Measurements from ENCODE around the gene TAF4B.
A peak's percentile ranks its signal among the peaks of the same experiment; 100 is the strongest.
"Not testable (repeated sequence)": the region's sequence is repeated elsewhere in the genome, so short reads cannot be mapped to it uniquely, and the experiment has no call there.

Gene TAF4B

GRCh38 chr18:26226229-26227050 is at the start of gene TAF4B:
Gene TAF4B, plus strand, starts transcription at chr18:26226445. Its CDS starts 489 bp downstream, at chr18:26226934.
- Histone ChIP-seq H3K9me3 (ENCODE audit: low read length) (no peaks in the 10 kb centered on the region), H3K36me3 (ENCODE audit: insufficient read depth, low read length) (no peaks in the 10 kb centered on the region), H3K4me3 (ENCODE audit: low read depth in 1 of 2, low read length in 2 of 2) (peak within 1 kb of the TSS; percentile 82 to 84)

GRCh38 chr18:26181343-26181826 is 44.9 kb upstream of the TAF4B start:
- Histone ChIP-seq H3K4me1 (ENCODE audit: insufficient read depth, low read length) (no peaks in the 10 kb centered on the region), H3K27ac (ENCODE audit: low read depth, low read length) (no peak overlapping the region), H3K27me3 (ENCODE audit: control insufficient read depth in 1 of 2, insufficient read depth in 2 of 2, low read length in 2 of 2) (no peaks in the 10 kb centered on the region), H3K9me3 (ENCODE audit: low read length) (no peaks in the 10 kb centered on the region), H3K36me3 (ENCODE audit: insufficient read depth, low read length) (no peaks in the 10 kb centered on the region), H3K9ac (ENCODE audit: low read length) (no peak overlapping the region), H3K4me3 (ENCODE audit: low read depth in 1 of 2, low read length in 2 of 2) (no peak overlapping the region)

More at GRCh38 chr18:26226229-26227050, at the start of gene TAF4B:
- Histone ChIP-seq H3K9ac (ENCODE audit: low read length) (peak within 1 kb of the TSS; percentile 63), H3K4me1 (ENCODE audit: insufficient read depth, low read length) (peaks cover 8% of the 10 kb centered on the region), H3K27ac (ENCODE audit: low read depth, low read length) (peak within 1 kb of the TSS; percentile 19), H3K27me3 (ENCODE audit: control insufficient read depth in 1 of 2, insufficient read depth in 2 of 2, low read length in 2 of 2) (no peaks in the 10 kb centered on the region)

GRCh38 chr18:26183395-26184112 is 42.7 kb upstream of the TAF4B start:
- no peaks in the 10 kb centered on the region for H3K27me3 ChIP-seq (ENCODE audit: control insufficient read depth in 1 of 2, insufficient read depth in 2 of 2, low read length in 2 of 2)
- H3K27ac ChIP-seq (ENCODE audit: low read depth, low read length) = no peak overlapping the region
- H3K36me3 ChIP-seq (ENCODE audit: insufficient read depth, low read length) = no peaks in the 10 kb centered on the region
- no peaks in the 10 kb centered on the region for H3K4me1 ChIP-seq (ENCODE audit: insufficient read depth, low read length)
- no peak overlapping the region for H3K9ac ChIP-seq (ENCODE audit: low read length)
- H3K9me3 ChIP-seq (ENCODE audit: low read length) = no peaks in the 10 kb centered on the region
- no peak overlapping the region for H3K4me3 ChIP-seq (ENCODE audit: low read depth in 1 of 2, low read length in 2 of 2)

- no peaks in the 10 kb centered on the region for H3K27me3 ChIP-seq (ENCODE audit: control insufficient read depth in 1 of 2, insufficient read depth in 2 of 2, low read length in 2 of 2)
- no peak overlapping the region for H3K4me3 ChIP-seq (ENCODE audit: low read depth in 1 of 2, low read length in 2 of 2)
- no peaks in the 10 kb centered on the region for H3K4me1 ChIP-seq (ENCODE audit: insufficient read depth, low read length)
- no peak overlapping the region for H3K9ac ChIP-seq (ENCODE audit: low read length)
- no peaks in the 10 kb centered on the region for H3K9me3 ChIP-seq (ENCODE audit: low read length)
- H3K36me3 ChIP-seq (ENCODE audit: insufficient read depth, low read length) = no peaks in the 10 kb centered on the region
- H3K27ac ChIP-seq (ENCODE audit: low read depth, low read length) = no peak overlapping the region
Observed at GRCh38 chr18:26185267-26185666, 41.0 kb upstream of the TAF4B start.

- no peak overlapping the region for H3K27ac ChIP-seq (ENCODE audit: low read depth, low read length)
- no peaks in the 10 kb centered on the region for H3K4me1 ChIP-seq (ENCODE audit: insufficient read depth, low read length)
- H3K4me3 ChIP-seq (ENCODE audit: low read depth in 1 of 2, low read length in 2 of 2) = no peak overlapping the region
- no peaks in the 10 kb centered on the region for H3K9me3 ChIP-seq (ENCODE audit: low read length)
- no peaks in the 10 kb centered on the region for H3K27me3 ChIP-seq (ENCODE audit: control insufficient read depth in 1 of 2, insufficient read depth in 2 of 2, low read length in 2 of 2)
- H3K36me3 ChIP-seq (ENCODE audit: insufficient read depth, low read length) = no peaks in the 10 kb centered on the region
- no peak overlapping the region for H3K9ac ChIP-seq (ENCODE audit: low read length)
Observed at GRCh38 chr18:26190506-26190905, 35.7 kb upstream of the TAF4B start.

- Histone ChIP-seq H3K9ac (ENCODE audit: low read length) (no peak overlapping the region), H3K4me1 (ENCODE audit: insufficient read depth, low read length) (no peaks in the 10 kb centered on the region), H3K27me3 (ENCODE audit: control insufficient read depth in 1 of 2, insufficient read depth in 2 of 2, low read length in 2 of 2) (no peaks in the 10 kb centered on the region), H3K4me3 (ENCODE audit: low read depth in 1 of 2, low read length in 2 of 2) (no peak overlapping the region), H3K27ac (ENCODE audit: low read depth, low read length) (no peak overlapping the region), H3K9me3 (ENCODE audit: low read length) (no peaks in the 10 kb centered on the region), H3K36me3 (ENCODE audit: insufficient read depth, low read length) (no peaks in the 10 kb centered on the region)
Observed at GRCh38 chr18:26192233-26192632, 34.0 kb upstream of the TAF4B start.

- H3K27ac ChIP-seq (ENCODE audit: low read depth, low read length) = no peak overlapping the region
- no peaks in the 10 kb centered on the region for H3K36me3 ChIP-seq (ENCODE audit: insufficient read depth, low read length)
- H3K27me3 ChIP-seq (ENCODE audit: control insufficient read depth in 1 of 2, insufficient read depth in 2 of 2, low read length in 2 of 2) = no peaks in the 10 kb centered on the region
- no peak overlapping the region for H3K9ac ChIP-seq (ENCODE audit: low read length)
- H3K9me3 ChIP-seq (ENCODE audit: low read length) = no peaks in the 10 kb centered on the region
- H3K4me3 ChIP-seq (ENCODE audit: low read depth in 1 of 2, low read length in 2 of 2) = no peak overlapping the region
- H3K4me1 ChIP-seq (ENCODE audit: insufficient read depth, low read length) = no peaks in the 10 kb centered on the region
Observed at GRCh38 chr18:26196605-26197004, 29.6 kb upstream of the TAF4B start.

- H3K9me3 ChIP-seq (ENCODE audit: low read length); H3K36me3 ChIP-seq (ENCODE audit: insufficient read depth, low read length); H3K4me1 ChIP-seq (ENCODE audit: insufficient read depth, low read length); H3K27ac ChIP-seq (ENCODE audit: low read depth, low read length); H3K4me3 ChIP-seq (ENCODE audit: low read depth in 1 of 2, low read length in 2 of 2); H3K9ac ChIP-seq (ENCODE audit: low read length); H3K27me3 ChIP-seq (ENCODE audit: control insufficient read depth in 1 of 2, insufficient read depth in 2 of 2, low read length in 2 of 2): not testable (repeated sequence)
Observed at GRCh38 chr18:26202001-26202400, 24.2 kb upstream of the TAF4B start.

GRCh38 chr18:26205318-26205717 is 20.9 kb upstream of the TAF4B start:
- Histone ChIP-seq H3K9me3 (ENCODE audit: low read length) (no peaks in the 10 kb centered on the region), H3K4me3 (ENCODE audit: low read depth in 1 of 2, low read length in 2 of 2) (no peak overlapping the region), H3K27me3 (ENCODE audit: control insufficient read depth in 1 of 2, insufficient read depth in 2 of 2, low read length in 2 of 2) (no peaks in the 10 kb centered on the region), H3K9ac (ENCODE audit: low read length) (no peak overlapping the region), H3K36me3 (ENCODE audit: insufficient read depth, low read length) (no peaks in the 10 kb centered on the region), H3K27ac (ENCODE audit: low read depth, low read length) (no peak overlapping the region), H3K4me1 (ENCODE audit: insufficient read depth, low read length) (no peaks in the 10 kb centered on the region)

- no peak overlapping the region for H3K4me3 ChIP-seq (ENCODE audit: low read depth in 1 of 2, low read length in 2 of 2)
- H3K4me1 ChIP-seq (ENCODE audit: insufficient read depth, low read length) = no peaks in the 10 kb centered on the region
- H3K27ac ChIP-seq (ENCODE audit: low read depth, low read length) = no peak overlapping the region
- no peaks in the 10 kb centered on the region for H3K36me3 ChIP-seq (ENCODE audit: insufficient read depth, low read length)
- H3K9me3 ChIP-seq (ENCODE audit: low read length) = no peaks in the 10 kb centered on the region
- no peaks in the 10 kb centered on the region for H3K27me3 ChIP-seq (ENCODE audit: control insufficient read depth in 1 of 2, insufficient read depth in 2 of 2, low read length in 2 of 2)
- no peak overlapping the region for H3K9ac ChIP-seq (ENCODE audit: low read length)
Observed at GRCh38 chr18:26206488-26206887, 19.8 kb upstream of the TAF4B start.

- no peaks in the 10 kb centered on the region for H3K27me3 ChIP-seq (ENCODE audit: control insufficient read depth in 1 of 2, insufficient read depth in 2 of 2, low read length in 2 of 2)
- no peaks in the 10 kb centered on the region for H3K4me1 ChIP-seq (ENCODE audit: insufficient read depth, low read length)
- no peaks in the 10 kb centered on the region for H3K9me3 ChIP-seq (ENCODE audit: low read length)
- no peak overlapping the region for H3K9ac ChIP-seq (ENCODE audit: low read length)
- H3K27ac ChIP-seq (ENCODE audit: low read depth, low read length) = no peak overlapping the region
- H3K36me3 ChIP-seq (ENCODE audit: insufficient read depth, low read length) = no peaks in the 10 kb centered on the region
- no peak overlapping the region for H3K4me3 ChIP-seq (ENCODE audit: low read depth in 1 of 2, low read length in 2 of 2)
Observed at GRCh38 chr18:26207937-26208336, 18.3 kb upstream of the TAF4B start.
